Measurements from ENCODE around the gene ALKAL2.

Gene ALKAL2

DNA sequence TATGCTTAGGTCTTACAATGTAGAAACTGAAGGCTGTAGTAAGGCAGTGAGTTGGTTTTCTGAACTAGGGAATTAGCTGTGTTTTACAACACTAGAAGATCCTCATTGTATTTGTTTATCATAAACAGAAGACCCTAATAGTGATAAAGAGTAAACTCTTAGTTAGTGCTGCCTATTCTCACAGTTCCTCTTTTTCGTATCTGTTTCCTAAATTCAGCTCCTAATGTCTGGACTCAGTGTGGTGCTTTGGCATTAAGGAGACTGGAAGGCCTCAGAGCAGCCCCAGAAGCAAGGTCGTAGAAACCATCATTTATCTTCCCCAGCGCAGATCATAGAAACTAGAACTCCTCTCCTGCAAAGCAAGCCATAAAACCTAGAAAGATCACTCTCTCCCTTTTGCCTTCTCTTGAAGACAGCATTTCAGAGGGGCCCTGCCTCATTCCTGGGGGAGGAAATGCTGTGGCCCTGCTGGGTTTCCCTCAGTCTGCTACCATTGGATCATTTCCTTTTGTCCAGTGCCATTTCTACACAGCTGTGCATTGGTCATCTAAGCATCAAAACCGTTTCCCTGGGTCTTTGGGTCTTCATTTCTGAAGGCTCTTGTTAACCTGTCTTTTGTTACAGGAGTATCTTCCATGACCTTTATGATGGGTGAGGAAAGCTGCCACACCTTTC, 18.4 kb downstream of the ALKAL2 start:
- no peak overlapping the region for H3K4me3 ChIP-seq (ENCODE audit: low read length)
- TF ChIP-seq ZNF274 (IDR thresholded peaks at IDR 0.05; ENCODE audit: low read depth, low read length): no peak

DNA sequence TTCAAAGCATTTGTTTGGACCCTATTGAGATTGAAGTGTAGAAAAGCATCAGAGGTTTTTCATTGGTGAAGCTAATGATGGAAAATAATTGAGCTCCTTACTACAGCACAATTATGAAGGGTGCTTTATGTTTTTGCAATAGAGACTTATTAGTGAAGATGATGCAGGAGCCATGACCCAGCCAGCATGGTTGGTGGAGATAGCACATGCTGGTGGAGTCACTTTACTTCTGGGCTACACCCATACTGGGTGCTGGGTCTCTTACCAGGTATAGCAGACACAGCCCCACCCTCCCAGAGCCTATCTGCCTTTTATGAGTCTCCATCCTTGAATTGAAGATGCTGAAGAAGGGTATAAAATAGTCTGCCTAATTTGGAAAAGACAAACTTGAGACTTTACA, 19.6 kb downstream of the ALKAL2 start:
- no peak overlapping the region for H3K4me3 ChIP-seq (ENCODE audit: low read length)
- no peak for TF ChIP-seq ZNF274 (IDR thresholded peaks at IDR 0.05; ENCODE audit: low read depth, low read length)

DNA sequence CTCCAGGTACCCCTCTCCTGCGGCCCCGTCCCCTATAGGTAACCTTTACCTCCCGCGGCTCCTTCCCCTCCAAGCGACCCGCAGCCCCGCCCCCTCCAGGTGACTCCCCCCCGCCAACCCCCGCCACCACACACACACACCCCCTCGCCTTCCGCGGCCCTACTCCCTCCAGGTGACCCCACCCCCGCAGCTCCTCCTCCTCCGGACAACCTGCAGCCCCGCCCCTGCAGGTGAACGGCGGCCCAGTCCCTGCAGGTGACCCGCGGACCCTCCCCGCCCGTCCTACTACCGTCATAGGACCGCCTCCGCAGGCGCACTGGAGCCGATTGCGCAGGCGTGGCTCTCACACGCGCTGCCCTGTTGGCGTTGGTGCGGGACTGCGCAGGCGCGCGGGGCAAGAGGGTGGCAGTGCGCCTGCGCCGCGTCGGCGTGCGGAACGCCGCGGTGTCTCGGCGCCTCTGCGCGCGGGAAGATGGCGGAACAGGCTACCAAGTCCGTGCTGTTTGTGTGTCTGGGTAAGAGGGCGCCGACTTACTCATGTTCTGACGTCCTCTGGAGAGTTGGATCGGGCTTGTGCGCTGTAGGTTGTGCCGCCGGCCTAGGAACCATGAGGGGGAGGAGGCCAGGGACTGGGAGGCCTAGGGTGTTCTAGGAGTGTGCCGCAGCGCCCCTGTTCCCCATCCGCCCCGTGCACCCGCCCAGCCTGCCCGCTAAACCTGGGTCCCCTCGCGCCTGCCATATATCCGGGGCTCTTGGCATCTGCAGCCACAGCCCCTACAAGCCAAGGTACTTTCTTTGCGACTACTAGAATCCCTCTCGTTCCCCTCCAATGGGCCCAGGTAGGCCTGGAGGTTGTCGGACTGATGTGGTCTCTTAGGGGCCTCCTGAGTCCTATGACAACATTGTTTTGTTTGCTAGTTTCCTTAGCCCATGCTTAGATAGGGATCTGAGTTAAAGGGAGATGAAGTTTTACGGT, 23.1 kb downstream of the ALKAL2 start, which contains the start of gene ACP1:
Gene ACP1 (plus strand): TSS at position 455 of the 976 bp plus-strand sequence. CDS start 18 bp downstream, at position 473.
- no peak for TF ChIP-seq ZNF274 (IDR thresholded peaks at IDR 0.05; ENCODE audit: low read depth, low read length)
- H3K4me3 ChIP-seq (ENCODE audit: low read length): peak within 1 kb of the TSS; percentile 98

DNA sequence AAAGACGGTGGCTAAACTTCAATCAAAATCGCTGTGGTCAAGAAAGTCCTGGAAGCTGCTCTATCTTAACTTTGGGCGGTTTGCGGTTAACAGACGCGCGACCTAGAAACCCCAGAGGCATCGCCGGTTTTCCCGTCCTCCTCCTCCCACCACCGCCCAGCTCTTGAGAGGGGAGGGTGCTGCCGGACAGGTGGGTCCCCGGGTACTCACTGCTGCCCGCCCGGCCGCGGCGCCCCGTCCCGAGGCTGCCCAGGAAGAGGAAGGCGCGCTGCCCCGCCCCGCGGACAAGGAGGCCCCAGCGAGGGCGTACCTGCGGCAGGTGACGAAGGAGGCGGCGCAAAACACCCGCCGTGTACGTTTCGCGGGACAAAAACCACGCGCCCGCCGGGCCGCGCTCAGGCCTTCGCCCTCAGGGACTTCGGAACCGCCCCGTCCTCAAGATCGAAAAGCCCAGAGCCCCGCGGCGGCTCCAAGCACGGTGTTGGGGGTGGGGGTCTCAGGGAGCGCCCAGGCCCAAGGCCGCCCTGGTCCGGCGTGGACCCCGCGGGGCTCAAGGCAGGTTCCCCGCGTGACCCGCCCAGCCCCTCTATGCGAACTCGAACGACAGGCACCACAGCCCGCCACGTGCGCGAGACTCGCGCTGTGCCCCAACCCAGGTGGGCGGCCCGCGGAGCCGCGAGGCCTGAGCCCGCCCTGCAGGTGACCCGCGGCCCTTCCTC, 24.0 kb downstream of the ALKAL2 start, which contains the start of gene SH3YL1:
Gene SH3YL1 (minus strand): TSS at position 259 of the 719 bp plus-strand sequence. CDS start 48 bp downstream, at position 211.
- no peak for TF ChIP-seq ZNF274 (IDR thresholded peaks at IDR 0.05; ENCODE audit: low read depth, low read length)
- H3K4me3 ChIP-seq (ENCODE audit: low read length): peak within 1 kb of the TSS; percentile 98

DNA sequence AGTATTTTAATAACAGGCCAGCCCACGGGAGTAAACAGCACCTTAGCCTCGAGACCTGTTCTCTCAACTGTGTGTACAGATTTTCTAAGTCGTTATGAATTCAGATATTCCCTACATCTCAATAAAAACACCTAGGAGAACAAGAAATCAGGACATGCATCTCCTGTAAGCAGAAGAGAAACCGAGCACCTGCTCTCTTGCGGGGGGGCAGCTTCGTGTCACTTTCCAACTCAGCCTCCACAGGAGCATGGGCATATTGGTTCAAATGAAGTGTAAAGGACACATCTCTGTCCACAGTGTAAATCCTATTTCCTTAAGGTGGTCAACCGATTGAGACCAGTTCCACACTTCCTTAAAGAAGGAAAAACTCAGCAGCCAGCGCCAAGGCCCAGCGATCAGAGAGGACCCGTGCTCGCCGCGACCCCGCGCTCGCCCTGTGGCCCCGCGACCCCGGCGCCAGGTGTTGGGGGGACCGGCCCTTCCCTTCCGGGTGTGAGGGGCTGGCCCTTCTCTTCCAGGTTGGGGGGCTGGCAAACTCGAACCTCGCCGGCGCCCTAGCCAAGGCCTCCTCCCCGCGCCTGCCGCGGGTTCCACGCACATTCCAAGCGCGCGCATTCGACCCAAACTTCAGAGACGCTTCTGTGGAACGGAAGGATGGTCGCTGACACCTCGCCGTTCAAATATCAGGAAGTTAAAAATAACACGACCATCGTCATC, 24.7 kb downstream of the ALKAL2 start:
- peak overlapping the region; percentile 98; the same call in 1 of the 2 replicates for H3K4me3 ChIP-seq (ENCODE audit: low read length)
- TF ChIP-seq ZNF274 (IDR thresholded peaks at IDR 0.05; ENCODE audit: low read depth, low read length): no peak

- no peak for TF ChIP-seq ZNF274 (IDR thresholded peaks at IDR 0.05; ENCODE audit: low read depth, low read length)
- H3K4me3 ChIP-seq (ENCODE audit: low read length): no peak overlapping the region
Measured at GRCh38 chr2:262117-262516, 25.8 kb downstream of the ALKAL2 start.

DNA sequence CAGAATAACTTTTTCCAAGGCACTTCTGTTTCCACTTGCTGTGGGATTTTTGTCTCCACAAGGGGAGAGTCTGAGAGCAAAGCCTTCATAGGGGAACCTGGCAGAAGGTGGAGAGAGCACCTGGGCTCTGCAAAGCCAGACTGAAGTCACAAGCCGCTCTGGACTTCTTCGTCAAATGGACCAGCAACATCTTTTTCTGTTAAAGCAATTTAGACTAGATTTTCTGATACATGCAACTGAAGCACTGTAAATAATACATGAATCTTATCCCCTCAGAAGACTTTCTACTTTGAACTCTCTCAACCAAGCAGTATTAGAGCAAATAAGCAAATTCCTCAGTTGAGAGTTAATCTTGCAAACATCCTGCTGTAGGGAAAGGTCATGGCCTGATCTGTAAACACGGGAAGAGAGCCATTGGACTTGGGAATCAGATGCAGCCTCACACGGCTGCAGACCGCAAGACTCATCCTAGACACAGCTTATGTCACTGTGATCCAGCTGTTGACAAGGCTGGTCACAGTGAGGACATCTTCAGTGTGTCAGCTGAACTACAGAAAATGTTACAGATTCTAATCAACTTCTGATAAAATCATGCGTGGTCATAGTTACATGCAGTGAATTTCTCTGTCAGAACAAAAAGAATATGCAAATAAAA, 27.3 kb downstream of the ALKAL2 start:
- H3K4me3 ChIP-seq (ENCODE audit: low read length): no peak overlapping the region
- TF ChIP-seq ZNF274 (IDR thresholded peaks at IDR 0.05; ENCODE audit: low read depth, low read length): no peak

GRCh38 chr2:259789-260331, 28.0 kb downstream of the ALKAL2 start:
- no peak for TF ChIP-seq ZNF274 (IDR thresholded peaks at IDR 0.05; ENCODE audit: low read depth, low read length)
- no peak overlapping the region for H3K4me3 ChIP-seq (ENCODE audit: low read length)

- H3K4me3 ChIP-seq (ENCODE audit: low read length): no peak overlapping the region
- TF ChIP-seq ZNF274 (IDR thresholded peaks at IDR 0.05; ENCODE audit: low read depth, low read length): no peak
Measured at GRCh38 chr2:258933-259332, 29.0 kb downstream of the ALKAL2 start.

GRCh38 chr2:257842-258241, 30.0 kb downstream of the ALKAL2 start:
- no peak for TF ChIP-seq ZNF274 (IDR thresholded peaks at IDR 0.05; ENCODE audit: low read depth, low read length)

DNA sequence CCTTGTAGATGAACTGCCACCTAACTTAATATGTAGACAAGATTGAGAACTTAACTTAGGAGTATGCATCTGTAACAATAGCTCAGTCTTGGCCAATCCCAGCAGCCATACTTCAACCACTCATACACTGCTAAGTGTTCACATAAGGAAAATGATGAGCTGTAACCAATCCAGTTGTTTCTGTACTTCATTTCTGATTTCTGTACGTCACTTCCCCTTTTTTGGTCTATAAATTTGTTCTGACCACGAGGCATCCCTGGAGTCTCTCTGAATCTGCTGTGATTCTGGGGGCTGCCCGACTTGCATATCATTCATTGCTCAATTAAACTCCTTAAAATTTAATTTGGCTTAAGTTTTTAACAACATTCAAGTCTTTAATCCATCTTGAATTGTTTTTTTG, 30.5 kb downstream of the ALKAL2 start:
- no peak for TF ChIP-seq ZNF274 (IDR thresholded peaks at IDR 0.05; ENCODE audit: low read depth, low read length)

More at GRCh38 chr2:257842-258241, 30.0 kb downstream of the ALKAL2 start:
- H3K4me3 ChIP-seq (ENCODE audit: low read length): no peak overlapping the region

DNA sequence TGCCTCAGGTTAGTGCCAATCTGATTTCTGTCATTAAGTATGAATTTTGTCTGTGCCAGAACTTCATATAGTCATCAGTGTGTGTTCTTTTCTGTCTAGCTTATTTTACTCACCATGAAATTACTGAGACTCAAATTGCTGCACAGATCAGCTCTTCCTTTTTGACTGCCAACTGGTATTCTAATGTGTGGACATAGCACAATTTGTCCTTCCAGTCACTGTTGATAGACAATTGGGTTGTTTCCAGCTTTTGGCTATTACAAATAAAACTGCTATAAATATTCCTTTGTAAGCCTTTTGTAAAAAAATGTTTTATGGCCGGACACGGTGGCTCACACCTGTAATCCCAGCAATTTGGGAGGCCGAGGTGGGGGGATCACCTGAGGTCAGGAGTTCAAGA, 31.8 kb downstream of the ALKAL2 start:
- no peak overlapping the region for H3K4me3 ChIP-seq (ENCODE audit: low read length)
- no peak for TF ChIP-seq ZNF274 (IDR thresholded peaks at IDR 0.05; ENCODE audit: low read depth, low read length)

More for the DNA sequence above, 30.5 kb downstream of the ALKAL2 start:
- no peak overlapping the region for H3K4me3 ChIP-seq (ENCODE audit: low read length)

- TF ChIP-seq ZNF274 (IDR thresholded peaks at IDR 0.05; ENCODE audit: low read depth, low read length): no peak
Measured at GRCh38 chr2:255195-255594, 32.7 kb downstream of the ALKAL2 start.

More at GRCh38 chr2:255195-255594, 32.7 kb downstream of the ALKAL2 start:
- no peak overlapping the region for H3K4me3 ChIP-seq (ENCODE audit: low read length)
